MV-4-11 (cell line): Measurements from ENCODE around the gene AAK1.
"Not testable (repeated sequence)": the region's sequence is repeated elsewhere in the genome, so short reads cannot be mapped to it uniquely, and the experiment has no call there.

Source experiments
- DNase-seq: peaks from one replicate; lab custom pipeline; 2025; lab: John Stamatoyannopoulos, UW

Gene AAK1

GRCh38 chr2:69452687-69453086 lies 190.9 kb downstream of the AAK1 start:
- no peak for DNase-seq

- DNase-seq = no peak
Measured at GRCh38 chr2:69450735-69451416, 192.7 kb downstream of the AAK1 start.

- DNase-seq = no peak
Measured at GRCh38 chr2:69449906-69450305, 193.6 kb downstream of the AAK1 start.

- not testable (repeated sequence) for DNase-seq
Measured at GRCh38 chr2:69443673-69444072, 199.9 kb downstream of the AAK1 start.

- DNase-seq = not testable (repeated sequence)
Measured at GRCh38 chr2:69439499-69439898, 204.0 kb downstream of the AAK1 start.

GRCh38 chr2:69438580-69438979 lies 205.0 kb downstream of the AAK1 start:
- DNase-seq = no peak

- DNase-seq = no peak
Measured at GRCh38 chr2:69437751-69438154, 205.8 kb downstream of the AAK1 start.

- peak; percentile 91 for DNase-seq
Measured at GRCh38 chr2:69436938-69437750, 206.4 kb downstream of the AAK1 start, which contains the start of gene NFU1. Gene NFU1 (minus strand): TSS chr2:69437435. CDS start chr2:69437422, 13 bp downstream.

GRCh38 chr2:69436596-69436937 lies 207.0 kb downstream of the AAK1 start:
- no peak for DNase-seq

GRCh38 chr2:69434753-69435152 lies 208.8 kb downstream of the AAK1 start:
- DNase-seq = no peak

- DNase-seq = no peak
Measured at GRCh38 chr2:69429491-69430183, 213.9 kb downstream of the AAK1 start.

- DNase-seq = no peak
Measured at GRCh38 chr2:69428981-69429380, 214.6 kb downstream of the AAK1 start.

GRCh38 chr2:69424419-69424818 lies 219.1 kb downstream of the AAK1 start:
- DNase-seq = no peak

- DNase-seq = no peak
Measured at GRCh38 chr2:69422198-69422597, 221.3 kb downstream of the AAK1 start.

GRCh38 chr2:69419111-69419510 lies 224.4 kb downstream of the AAK1 start:
- DNase-seq = not testable (repeated sequence)

- DNase-seq = no peak
Measured at GRCh38 chr2:69416147-69416546, 227.4 kb downstream of the AAK1 start.
